22Rv1 (cell line): ENCODE results near the gene SH3TC2.

ENCODE experiments used
- CTCF ChIP-seq: fragments of 450-650 bp; IDR thresholded peaks from 2 replicates; pipeline ENCODE4 v1.5.1; 2017; ENCODE audit warnings: mild to moderate bottlenecking
- ZFX ChIP-seq: fragments of 450-650 bp; IDR thresholded peaks from 2 replicates; pipeline ENCODE4 v1.6.1; 2017; ENCODE audit warnings: antibody characterized with exemption, borderline replicate concordance

GRCh38 chr5:149061341-149061740, 1.5 kb downstream of the SH3TC2 start:
- TF ChIP-seq CTCF (no peak), ZFX (no peak)
